HuH-7.5 (cell line): ENCODE data around the gene B3GNT7.
"Not testable (repeated sequence)": the region's sequence is repeated elsewhere in the genome, so short reads cannot be mapped to it uniquely, and the experiment has no call there.

Experiments used
- DNase-seq: peaks from one replicate; pipeline ENCODE4 v3.0.0; 2011; ENCODE audit warnings: low spot score

Gene B3GNT7

DNA sequence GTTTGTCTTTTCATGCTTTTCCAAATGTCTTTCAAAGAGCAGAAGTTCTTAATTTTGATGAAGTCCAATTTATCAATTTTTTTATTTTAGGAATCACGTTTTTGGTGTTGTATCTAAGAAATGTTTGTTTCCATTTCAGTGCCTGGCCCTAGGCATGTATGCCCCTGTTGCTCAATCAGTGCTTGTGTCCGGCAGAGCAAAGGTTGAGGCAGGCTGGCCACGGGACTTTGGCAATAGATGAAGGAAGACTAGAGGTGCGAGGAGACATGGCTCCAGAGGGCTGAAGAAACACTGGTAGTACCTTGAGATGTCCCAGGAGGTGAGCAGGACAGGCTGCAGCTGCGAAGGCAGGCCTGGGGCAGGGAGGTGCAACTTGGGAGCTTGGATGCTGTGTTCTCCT, 10.1 kb upstream of the B3GNT7 start:
- DNase-seq: no peak

DNA sequence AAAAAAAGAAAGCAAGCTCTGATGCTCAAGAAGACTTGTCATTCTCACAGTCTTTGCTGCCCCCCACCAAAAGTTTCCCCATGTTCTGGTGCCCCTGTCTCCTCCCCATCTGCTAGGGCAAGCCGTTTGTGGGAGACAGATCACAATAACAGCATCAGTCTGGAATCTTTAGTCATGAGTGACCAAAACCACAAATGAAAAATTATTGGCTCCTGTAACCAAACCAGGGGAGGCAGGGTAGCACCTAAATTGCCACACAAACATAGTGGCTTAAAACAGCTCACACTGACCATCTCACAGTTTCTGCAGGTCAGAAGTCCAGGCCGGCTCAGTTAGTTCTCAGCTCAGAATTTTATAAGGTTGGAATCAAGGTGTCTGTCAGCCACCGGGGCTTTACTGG, 9.1 kb upstream of the B3GNT7 start:
- no peak for DNase-seq

- DNase-seq: no peak
Measured at GRCh38 chr2:231387904-231388724, 7.4 kb upstream of the B3GNT7 start.

GRCh38 chr2:231388725-231389346, 6.7 kb upstream of the B3GNT7 start:
- no peak for DNase-seq

GRCh38 chr2:231390667-231391066, 4.8 kb upstream of the B3GNT7 start:
- DNase-seq: no peak

DNA sequence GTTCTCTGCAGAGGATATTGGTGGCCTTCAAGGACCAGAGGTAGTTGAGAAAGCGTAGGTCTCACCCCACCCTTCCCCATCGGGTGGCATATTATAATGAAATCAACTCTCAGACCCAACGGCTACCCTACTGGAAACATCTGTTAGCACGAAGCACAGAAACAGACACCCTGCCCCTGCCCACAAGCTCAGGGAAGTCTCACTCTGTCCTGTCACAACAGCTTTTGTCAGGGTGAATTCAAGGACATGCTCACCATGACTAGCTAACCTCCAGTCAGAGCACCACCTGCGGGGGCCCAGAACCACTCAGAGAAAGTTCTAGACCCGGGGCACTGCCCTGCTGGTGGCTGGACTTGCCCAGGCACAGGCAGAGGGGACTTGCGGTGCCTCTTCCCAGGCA, 3.5 kb upstream of the B3GNT7 start:
- DNase-seq: no peak

GRCh38 chr2:231392431-231393148, 2.9 kb upstream of the B3GNT7 start:
- no peak for DNase-seq

DNA sequence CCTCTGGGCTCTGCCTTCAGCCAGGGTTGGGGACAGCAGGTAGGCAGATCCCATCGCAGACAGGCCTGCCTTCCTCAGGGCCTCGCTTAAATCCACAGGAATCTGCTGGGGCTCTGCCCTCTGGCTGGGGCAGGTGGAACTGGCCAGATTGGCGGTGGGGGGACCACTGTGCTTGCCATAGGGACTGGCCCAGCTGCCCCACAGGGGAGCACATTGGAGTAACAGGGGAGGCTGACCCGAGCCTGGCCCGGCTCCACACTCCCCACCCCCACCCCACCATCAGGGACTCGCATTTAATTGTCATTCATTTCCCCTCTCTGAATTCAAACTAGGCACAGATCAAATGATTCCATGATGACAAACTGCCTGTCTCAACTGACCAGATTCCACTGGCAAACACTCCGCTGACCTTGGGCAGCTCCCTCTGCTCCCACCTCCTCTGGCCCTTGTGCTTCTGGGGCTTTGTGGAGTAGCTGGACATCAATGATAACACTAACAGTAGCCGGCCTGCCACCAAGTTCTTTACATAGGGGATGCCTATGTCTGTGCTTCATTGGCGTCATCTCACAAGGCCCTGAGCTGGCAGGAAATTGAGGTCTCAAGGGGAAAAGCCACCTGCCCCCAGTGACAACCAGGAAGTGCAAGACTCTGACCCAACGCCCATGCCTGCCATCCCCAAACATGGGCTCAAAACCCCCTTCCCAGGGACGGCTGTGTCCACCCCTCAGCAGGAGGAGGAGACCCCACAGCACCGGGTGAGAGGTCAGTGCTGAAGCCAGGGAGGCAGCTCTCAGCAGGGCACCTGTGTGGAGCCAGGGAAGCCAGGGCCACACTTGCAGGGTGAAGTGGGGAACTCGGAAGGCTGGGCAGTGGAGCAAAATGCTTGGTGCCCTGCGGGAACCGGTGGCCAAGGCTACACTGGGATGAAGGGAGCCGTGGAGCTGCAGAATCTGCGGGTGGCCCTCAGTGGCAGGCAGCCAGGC, 2.1 kb upstream of the B3GNT7 start:
- DNase-seq: no peak

- DNase-seq: peak; percentile 78
Measured at GRCh38 chr2:231394211-231395141, 1.0 kb upstream of the B3GNT7 start.

- no peak for DNase-seq
Measured at GRCh38 chr2:231396058-231396821, 730 bp downstream of the B3GNT7 start.

GRCh38 chr2:231397011-231397927, 1.8 kb downstream of the B3GNT7 start:
- DNase-seq: no peak

DNA sequence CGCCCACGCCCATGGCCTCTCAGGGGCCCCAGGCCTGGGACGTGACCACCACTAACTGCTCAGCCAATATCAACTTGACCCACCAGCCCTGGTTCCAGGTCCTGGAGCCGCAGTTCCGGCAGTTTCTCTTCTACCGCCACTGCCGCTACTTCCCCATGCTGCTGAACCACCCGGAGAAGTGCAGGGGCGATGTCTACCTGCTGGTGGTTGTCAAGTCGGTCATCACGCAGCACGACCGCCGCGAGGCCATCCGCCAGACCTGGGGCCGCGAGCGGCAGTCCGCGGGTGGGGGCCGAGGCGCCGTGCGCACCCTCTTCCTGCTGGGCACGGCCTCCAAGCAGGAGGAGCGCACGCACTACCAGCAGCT, 2.4 kb downstream of the B3GNT7 start:
- DNase-seq: no peak

- no peak for DNase-seq
Measured at GRCh38 chr2:231398585-231398984, 3.1 kb downstream of the B3GNT7 start.

GRCh38 chr2:231399046-231399852, 3.7 kb downstream of the B3GNT7 start:
- no peak for DNase-seq

GRCh38 chr2:231399853-231400680, 4.6 kb downstream of the B3GNT7 start:
- peak; percentile 85 for DNase-seq

GRCh38 chr2:231400681-231401080, 5.2 kb downstream of the B3GNT7 start:
- DNase-seq: not testable (repeated sequence)

DNA sequence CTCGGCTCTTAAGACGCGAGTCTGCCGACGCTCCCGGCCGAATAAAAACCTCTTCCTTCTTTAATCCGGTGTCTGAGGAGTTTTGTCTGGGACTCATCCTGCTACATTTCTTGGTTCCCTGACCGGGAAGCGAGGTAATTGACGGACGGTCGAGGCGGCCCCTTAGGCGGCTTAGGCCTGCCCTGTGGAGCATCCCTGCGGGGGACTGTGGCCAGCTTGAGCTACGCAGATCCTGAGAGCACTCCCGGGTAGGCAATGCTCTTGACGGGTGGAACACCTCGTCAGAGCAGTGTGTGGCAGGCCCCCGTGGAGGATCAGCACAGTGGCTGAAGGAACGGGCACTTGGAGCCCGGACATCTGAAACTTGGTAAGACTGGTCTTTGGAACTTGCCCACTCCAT, 5.6 kb downstream of the B3GNT7 start:
- DNase-seq: not testable (repeated sequence)
